Motor neuron (in vitro differentiated cells): ENCODE data around the gene TMEM19. TPM values are rescaled to one million over a fixed set of nuclear protein-coding genes. Genes with fewer than 3 reads are reported as not detected.
A peak's percentile ranks its signal among the peaks of the same experiment; 100 is the strongest.

Experiments used
- ATAC-seq, 8 experiments: fragments of 200-7000 bp; cut with Tn5 transposase; replicated peaks in 6 of 8; 2 replicates each; pipeline ENCODE4 v1.8.0; 2021; ENCODE audit warnings: mild to moderate bottlenecking in 8 of 8, moderate library complexity in 8 of 8
- H3K27ac ChIP-seq, 2 donors: fragments of 250-450 bp; sonication (Bioruptor Pico); 2 replicates each; pipeline ENCODE4 v1.9.0; 2021; ENCODE audit warnings: antibody characterized with exemption in 2 of 2, mild to moderate bottlenecking in 2 of 2, moderate library complexity in 1 of 2
- H3K4me1 ChIP-seq, 2 donors: fragments of 250-450 bp; sonication (Bioruptor Pico); replicated peaks in 1 of 2; 2 replicates each; pipeline ENCODE4 v1.6.1; 2021; ENCODE audit warnings: antibody characterized with exemption in 2 of 2, mild to moderate bottlenecking in 2 of 2, moderate library complexity in 1 of 2
- H3K4me3 ChIP-seq, 5 donors: fragments of 250-450 bp; sonication (Bioruptor Pico); 2 replicates each; pipeline ENCODE4 v1.9.0; 2021; ENCODE audit warnings: antibody characterized with exemption in 5 of 5, mild to moderate bottlenecking in 5 of 5, moderate library complexity in 4 of 5
- WGBS, 10 experiments: fragments of 450-650 bp; shearing (Covaris generic); methylation state at CpG; one replicate each; pipeline ENCODE4 v1.0.0; 2022; 5-methylcytosine and 5-hydroxymethylcytosine counted together
- in situ Hi-C, 9 experiments: fragments of 400-800 bp; cut with MboI; loops; one replicate each; pipeline ENCODE4 v1.15.0; 2021; ENCODE audit warnings: low sequenced_read_pairs in 9 of 9, low pct_unique_long_range_greater_than_20kb in 2 of 9; ENCODE audit not compliant: unreplicated experiment in 9 of 9
- total RNA-seq, 8 experiments: library from RNA; unstranded; fragments of 300-600 nt; gene quantifications; 2 replicates each; pipeline versions ENCODE4 v1.2.3 to v1.2.4, GENCODE V29; 2022

The TMEM19 gene
- total RNA-seq, 8 experiments from 2014 or later: 6.8 to 18.6 (median 10.5) TPM

GRCh38 chr12:71731439-71732356 lies 45.8 kb downstream of the TMEM19 start:
- ATAC-seq: no peak
- in situ Hi-C loops: loop anchor here in 3 of 9 experiments (25.0 kb wide), 2 partner anchors 294 to 319 kb away; partner anchors contain the start of gene LGR5 (in 1 of the 3)
- Histone ChIP-seq H3K27ac (no peak overlapping the region), H3K4me1 (no peaks in the 10 kb centered on the region), H3K4me3 (no peak overlapping the region)
- 54 to 96% (median 80%) methylated on average over 2 to 14 of the region's 21 CpGs for WGBS, 10 experiments

- WGBS, 10 experiments: 38 to 94% (median 70%) methylated on average over 1 to 3 of the region's 3 CpGs; no CpG with 5 or more reads in 3 of the 10 experiments
- Histone ChIP-seq H3K4me1 (no peaks in the 10 kb centered on the region), H3K27ac (no peak overlapping the region), H3K4me3 (no peak overlapping the region)
- no peak for ATAC-seq
- in situ Hi-C loops: loop anchor here in 3 of 9 experiments (25.0 kb wide), 2 partner anchors 295 to 320 kb away; partner anchors contain the start of gene LGR5 (in 1 of the 3)
These were observed 46.5 kb downstream of the TMEM19 start for GRCh38 chr12:71732357-71732712.

GRCh38 chr12:71737197-71737596 lies 51.3 kb downstream of the TMEM19 start:
- in situ Hi-C loops: loop anchor here in 3 of 9 experiments (25.0 kb wide), 2 partner anchors 300 to 325 kb away; partner anchors contain the start of gene LGR5 (in 1 of the 3)
- Histone ChIP-seq H3K27ac (no peak overlapping the region), H3K4me1 (no peaks in the 10 kb centered on the region), H3K4me3 (no peak overlapping the region)
- WGBS, 10 experiments: 60 to 100% (median 100%) methylated on average over 1 of the region's 1 CpG; no CpG with 5 or more reads in 4 of the 10 experiments
- ATAC-seq: peak in 2 of 8 experiments; percentile 52 to 80

GRCh38 chr12:71742998-71743397 lies 57.1 kb downstream of the TMEM19 start:
- Histone ChIP-seq H3K27ac (no peak overlapping the region), H3K4me1 (no peaks in the 10 kb centered on the region), H3K4me3 (no peak overlapping the region)
- in situ Hi-C loops: loop anchor here in 3 of 9 experiments (25.0 kb wide), 2 partner anchors 306 to 331 kb away; partner anchors contain the start of gene LGR5 (in 1 of the 3)
- no peak for ATAC-seq
- 0 to 86% (median 9%) methylated on average over 1 of the region's 1 CpG; no CpG with 5 or more reads in 3 of the 10 experiments for WGBS, 10 experiments

- WGBS, 10 experiments: 77 to 100% (median 90%) methylated on average over 2 to 5 of the region's 5 CpGs
- in situ Hi-C loops: loop anchor here in 3 of 9 experiments (25.0 kb wide), 2 partner anchors 307 to 332 kb away; partner anchors contain the start of gene LGR5 (in 1 of the 3)
- ATAC-seq: no peak
- no peak overlapping the region for H3K27ac ChIP-seq
- H3K4me3 ChIP-seq: no peak overlapping the region
- no peaks in the 10 kb centered on the region for H3K4me1 ChIP-seq
These were observed 58.8 kb downstream of the TMEM19 start for GRCh38 chr12:71744522-71745300.

GRCh38 chr12:71746974-71747611 lies 61.2 kb downstream of the TMEM19 start:
- Histone ChIP-seq H3K27ac (no peak overlapping the region), H3K4me1 (no peaks in the 10 kb centered on the region), H3K4me3 (no peak overlapping the region)
- peak; percentile 47 to 92 (median 72) for ATAC-seq
- WGBS, 10 experiments: 0 to 88% (median 44%) methylated on average over 1 to 4 of the region's 4 CpGs; no CpG with 5 or more reads in 2 of the 10 experiments
- in situ Hi-C loops: loop anchor here in 3 of 9 experiments (25.0 kb wide), 2 partner anchors 310 to 335 kb away; partner anchors contain the start of gene LGR5 (in 1 of the 3)

- Histone ChIP-seq H3K27ac (no peak overlapping the region), H3K4me1 (no peaks in the 10 kb centered on the region), H3K4me3 (no peak overlapping the region)
- WGBS, 10 experiments: 21 to 91% (median 72%) methylated on average over 2 to 5 of the region's 5 CpGs
- peak in 1 of 8 experiments; percentile 25 for ATAC-seq
- in situ Hi-C loops: loop anchor here in 3 of 9 experiments (25.0 kb wide), 2 partner anchors 311 to 336 kb away; partner anchors contain the start of gene LGR5 (in 1 of the 3)
These were observed 62.4 kb downstream of the TMEM19 start for GRCh38 chr12:71748081-71748850.

- in situ Hi-C loops: loop anchor here in 3 of 9 experiments (25.0 kb wide), 2 partner anchors 312 to 337 kb away; partner anchors contain the start of gene LGR5 (in 1 of the 3)
- ATAC-seq: no peak
- no peak overlapping the region for H3K4me3 ChIP-seq
- H3K4me1 ChIP-seq: no peaks in the 10 kb centered on the region
- no peak overlapping the region for H3K27ac ChIP-seq
- 56 to 100% (median 80%) methylated on average over 1 of the region's 1 CpG; no CpG with 5 or more reads in 3 of the 10 experiments for WGBS, 10 experiments
These were observed 63.8 kb downstream of the TMEM19 start for GRCh38 chr12:71749666-71750065.

- Histone ChIP-seq H3K4me3 (no peak overlapping the region), H3K27ac (no peak overlapping the region), H3K4me1 (peaks cover 3 to 8% of the 10 kb centered on the region in 2 donors)
- 20 to 100% (median 100%) methylated on average over 1 of the region's 1 CpG; no CpG with 5 or more reads in 1 of the 10 experiments for WGBS, 10 experiments
- in situ Hi-C loops: no loop called here
- no peak for ATAC-seq
These were observed 67.0 kb downstream of the TMEM19 start for GRCh38 chr12:71752891-71753290.
